Dedifferentiated amniotic fluid mesenchymal stem cell (primary cell): Measurements from ENCODE around the gene DSCAML1.

Experiments
- DNase-seq: peaks from one replicate; pipeline ENCODE4 v3.0.0-alpha.2; 2016; ENCODE audit errors: extremely low spot score

The DSCAML1 gene

DNA sequence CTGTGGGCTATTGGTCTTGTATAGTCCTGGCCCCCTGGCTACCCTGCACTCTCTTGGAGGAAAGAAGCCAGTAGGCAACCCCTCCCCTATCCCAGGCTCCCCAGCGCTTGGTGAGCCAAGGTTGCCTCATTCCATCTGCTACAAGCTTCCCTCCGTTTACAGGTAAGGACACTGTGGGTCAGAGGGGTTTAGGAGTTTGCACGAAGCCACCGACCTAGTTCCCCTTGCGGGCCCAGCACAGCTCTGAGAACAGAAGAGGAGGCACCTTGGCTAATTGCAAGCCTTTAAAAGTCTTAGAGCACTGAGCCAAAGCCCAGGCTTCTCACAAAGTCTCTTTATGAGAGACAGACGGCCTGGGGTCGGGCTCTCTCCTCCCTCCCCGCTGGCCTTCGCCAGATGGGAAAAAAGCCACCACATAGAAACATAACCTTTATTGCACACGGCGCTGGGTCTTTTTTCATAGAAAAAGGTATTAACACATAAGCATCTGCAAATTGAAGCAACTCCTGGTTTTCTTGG, 369.6 kb downstream of the DSCAML1 start:
- DNase-seq, result no peak

DNA sequence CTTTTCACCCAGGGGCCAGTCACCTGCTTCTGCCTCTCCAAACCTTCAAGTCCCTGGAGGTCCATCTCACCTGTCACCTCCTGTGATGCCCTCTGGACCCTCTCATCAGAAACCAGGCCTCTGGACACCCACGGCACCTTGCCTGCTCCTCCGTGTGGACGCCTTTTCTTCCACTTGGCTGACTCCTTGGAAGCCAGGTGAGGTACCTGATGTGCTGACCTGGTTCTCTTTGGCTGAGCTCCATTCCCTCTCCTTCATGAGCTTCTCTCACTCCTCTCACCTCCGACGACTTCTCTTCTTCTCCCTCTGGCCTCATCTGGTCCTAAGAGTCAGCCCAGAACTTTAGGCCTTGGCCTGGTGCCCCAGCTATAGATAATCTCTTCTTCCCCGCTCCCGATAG, 370.1 kb downstream of the DSCAML1 start:
- no peak for DNase-seq

DNA sequence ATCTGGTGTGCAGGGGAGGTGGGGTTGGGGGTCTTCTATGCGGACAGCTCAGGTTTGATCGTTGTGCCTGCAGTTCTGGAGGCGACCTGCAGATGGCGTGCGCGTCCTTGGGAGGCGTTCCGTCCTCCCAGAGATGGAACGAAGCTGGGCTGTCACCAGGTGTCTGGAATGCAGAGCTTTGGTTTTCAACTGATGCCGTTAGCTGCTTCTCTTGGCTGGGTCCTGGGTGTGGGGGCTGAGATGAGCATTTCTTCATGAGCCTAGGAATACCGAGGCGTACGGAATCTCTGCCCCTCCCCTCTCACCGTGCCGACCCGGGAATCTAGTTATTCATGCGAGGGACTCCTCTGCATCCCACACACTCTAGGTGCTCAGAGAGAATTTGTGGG, 370.7 kb downstream of the DSCAML1 start:
- DNase-seq, result peak; percentile 14

DNA sequence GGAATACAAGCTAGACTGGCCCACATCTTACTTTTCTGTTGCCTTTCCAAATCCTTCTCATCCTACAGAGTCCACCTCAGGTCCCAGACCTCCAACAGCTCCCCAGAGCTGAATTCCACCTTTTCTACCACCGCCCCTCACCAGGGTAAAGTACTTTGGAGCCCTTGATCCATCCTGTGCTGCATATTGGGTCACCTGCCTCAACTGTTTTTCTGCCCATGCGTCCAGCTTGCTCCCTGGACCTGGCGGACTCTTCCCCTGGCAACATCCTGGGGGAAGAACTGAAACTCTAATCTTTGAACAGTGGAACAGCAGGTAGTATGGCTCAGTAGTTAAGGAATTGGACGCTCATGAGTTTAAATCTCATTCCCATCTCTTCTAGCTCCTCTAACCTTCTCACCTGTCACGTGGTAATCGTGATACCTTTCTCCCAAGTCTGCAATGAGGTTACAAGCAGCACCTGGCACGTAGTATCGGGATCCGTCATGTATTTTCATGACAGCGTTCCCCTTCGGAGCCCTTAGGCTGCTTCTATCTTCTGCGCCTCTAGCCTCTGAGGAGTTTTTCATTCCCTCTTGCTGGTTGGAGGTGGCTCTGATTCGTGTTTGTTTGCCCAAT, 371.2 kb downstream of the DSCAML1 start:
- no peak for DNase-seq

DNA sequence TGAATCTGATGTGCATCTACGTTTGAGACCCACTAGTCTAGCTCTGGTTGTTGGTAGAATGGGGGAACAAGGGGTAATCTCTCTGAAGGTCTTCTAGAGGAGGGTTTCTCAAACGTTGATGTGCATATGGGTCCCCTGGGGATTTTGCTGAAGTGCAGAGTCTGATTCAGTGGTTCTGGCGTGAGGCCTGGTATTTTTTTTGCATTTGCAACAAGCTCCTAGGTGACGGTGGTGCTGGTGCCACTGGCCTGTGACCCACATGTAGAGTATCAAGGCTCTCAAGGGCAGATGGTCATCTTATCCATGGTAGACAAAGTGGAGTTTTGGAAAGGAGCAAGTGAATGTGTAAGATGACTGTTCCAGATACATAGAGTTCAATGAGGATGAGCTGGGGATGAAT, 372.2 kb downstream of the DSCAML1 start:
- DNase-seq, result no peak

DNA sequence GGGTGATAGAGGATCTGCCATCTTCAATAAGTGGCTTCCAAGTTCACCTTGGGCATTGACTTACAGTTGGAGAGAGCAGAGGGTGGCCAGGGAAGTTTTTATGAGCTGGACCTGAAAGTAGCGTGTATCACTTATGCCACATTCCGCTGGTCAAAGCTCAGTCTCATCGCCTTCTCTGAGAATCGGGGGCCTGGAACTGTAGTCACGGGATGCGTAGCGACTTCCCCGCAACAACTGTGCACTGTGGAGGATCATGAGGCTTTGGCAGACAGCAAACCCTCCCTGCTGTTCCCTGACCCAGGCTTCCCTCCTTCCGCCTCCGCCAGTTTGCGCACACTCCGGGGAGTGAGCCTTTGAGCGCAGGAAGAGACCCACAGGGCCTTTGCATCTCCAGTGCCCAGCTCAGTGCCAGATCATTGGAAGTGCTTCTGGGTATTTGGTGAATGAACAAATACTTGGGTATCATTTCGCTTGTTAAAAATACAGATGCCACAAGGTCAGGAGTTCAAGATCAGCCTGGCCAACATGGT, 373.9 kb downstream of the DSCAML1 start:
- DNase-seq, result no peak

DNA sequence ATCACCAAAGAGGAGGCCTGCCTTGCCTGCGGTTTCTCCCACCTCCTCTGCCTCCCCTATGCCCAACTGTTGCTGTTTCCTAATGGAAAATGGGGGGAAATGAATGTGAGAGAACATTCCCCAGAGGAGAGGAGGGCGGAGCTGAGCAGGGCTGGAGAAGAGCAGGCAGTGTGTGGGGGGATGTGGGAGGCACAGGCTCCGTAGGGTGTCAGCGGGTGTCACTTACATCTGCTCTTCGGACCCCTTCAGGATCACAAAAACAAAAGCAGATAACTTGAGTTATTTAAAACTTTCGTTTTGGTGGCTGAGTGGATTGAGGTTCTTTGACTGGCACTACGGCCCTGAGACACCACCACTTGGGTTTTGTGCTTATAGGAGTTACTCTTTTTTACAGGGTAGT, 375.5 kb downstream of the DSCAML1 start:
- DNase-seq, result no peak

DNA sequence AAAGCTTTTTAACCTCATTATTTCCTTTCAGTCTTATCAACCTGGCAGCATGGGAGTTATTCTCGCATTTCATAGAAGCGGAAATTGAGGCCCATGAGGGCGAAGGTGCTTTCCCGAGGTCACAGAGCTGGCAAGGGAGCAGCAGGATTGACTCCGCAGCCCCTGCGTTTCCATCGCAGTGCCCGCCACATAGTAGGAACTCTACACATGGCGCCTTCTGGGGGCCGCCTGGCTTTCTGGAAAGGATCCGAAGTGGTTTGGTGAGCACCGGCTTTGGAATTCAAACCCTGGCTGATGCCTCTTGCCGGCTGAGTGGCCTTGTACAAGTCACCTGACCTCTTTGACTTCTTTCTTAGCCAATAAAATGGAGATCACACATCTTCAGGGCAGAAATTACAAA, 376.0 kb downstream of the DSCAML1 start:
- no peak for DNase-seq

DNA sequence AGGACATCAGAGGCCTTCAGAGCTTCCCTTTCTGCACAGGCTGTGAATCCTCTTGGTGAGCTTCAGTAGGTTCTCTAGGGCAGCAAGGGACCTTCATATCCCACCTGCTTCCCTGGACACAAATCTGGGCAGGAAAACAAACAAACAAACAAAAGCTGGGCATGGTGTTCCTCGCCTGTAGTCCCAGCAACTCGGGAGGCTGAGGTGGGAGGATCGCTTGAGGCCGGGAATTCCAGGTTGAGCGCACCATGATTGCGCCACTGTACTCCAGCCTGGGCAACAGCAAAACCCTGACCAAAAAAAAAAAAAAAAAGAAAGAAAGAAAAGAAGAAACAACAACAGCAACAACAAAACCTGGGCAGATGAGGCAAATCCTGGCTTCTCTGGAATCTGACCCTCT, 376.4 kb downstream of the DSCAML1 start:
- no peak for DNase-seq

DNA sequence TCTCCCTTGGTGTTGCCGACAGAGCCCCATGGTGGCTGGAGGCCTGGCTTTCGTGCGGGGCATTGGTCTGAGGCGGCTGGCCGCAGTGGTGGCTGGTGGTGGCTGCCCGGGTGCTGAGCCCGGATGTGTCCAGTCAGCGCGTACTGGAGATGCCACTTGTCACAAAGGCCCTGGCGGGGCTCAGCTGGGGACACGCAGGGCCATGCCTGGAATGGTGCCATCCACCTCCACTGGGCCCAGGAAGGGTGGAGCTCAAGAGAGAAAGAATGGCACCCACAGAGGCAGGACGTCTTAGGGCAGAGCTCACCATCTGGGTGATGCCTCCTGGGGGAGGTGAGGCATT, 376.9 kb downstream of the DSCAML1 start:
- DNase-seq, result no peak

DNA sequence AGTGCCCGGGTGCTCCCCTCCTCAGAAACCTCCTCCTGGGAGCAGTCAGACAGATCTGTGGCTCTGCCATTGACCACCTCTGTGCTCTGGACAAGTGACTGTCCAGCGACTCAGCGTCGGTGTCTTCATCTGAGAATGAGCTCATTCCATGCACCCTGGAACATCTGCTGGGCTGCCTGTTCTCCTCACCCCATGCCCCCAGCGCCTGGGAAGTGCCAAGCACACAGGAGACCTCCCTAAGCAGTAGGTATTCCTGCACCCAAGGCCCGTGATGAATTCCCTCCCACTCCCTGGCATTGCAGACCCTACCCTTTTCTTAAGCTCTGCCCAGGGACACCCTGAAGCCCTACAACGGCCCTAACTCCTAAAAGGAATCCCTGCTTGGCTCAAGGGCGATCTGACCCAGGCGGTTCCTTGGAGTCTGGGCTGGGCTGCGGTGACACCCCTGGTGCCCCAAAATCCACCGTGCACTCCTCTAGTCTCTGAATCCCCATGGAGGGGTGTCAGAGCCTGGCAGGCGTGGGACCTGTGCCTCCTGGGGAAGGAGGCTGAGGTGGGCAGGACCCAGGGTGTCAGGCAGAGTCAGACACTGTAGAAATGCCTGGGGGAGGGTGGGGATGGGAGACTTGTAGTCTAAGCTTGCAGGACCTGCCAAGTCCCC, 377.4 kb downstream of the DSCAML1 start:
- DNase-seq, result no peak

DNA sequence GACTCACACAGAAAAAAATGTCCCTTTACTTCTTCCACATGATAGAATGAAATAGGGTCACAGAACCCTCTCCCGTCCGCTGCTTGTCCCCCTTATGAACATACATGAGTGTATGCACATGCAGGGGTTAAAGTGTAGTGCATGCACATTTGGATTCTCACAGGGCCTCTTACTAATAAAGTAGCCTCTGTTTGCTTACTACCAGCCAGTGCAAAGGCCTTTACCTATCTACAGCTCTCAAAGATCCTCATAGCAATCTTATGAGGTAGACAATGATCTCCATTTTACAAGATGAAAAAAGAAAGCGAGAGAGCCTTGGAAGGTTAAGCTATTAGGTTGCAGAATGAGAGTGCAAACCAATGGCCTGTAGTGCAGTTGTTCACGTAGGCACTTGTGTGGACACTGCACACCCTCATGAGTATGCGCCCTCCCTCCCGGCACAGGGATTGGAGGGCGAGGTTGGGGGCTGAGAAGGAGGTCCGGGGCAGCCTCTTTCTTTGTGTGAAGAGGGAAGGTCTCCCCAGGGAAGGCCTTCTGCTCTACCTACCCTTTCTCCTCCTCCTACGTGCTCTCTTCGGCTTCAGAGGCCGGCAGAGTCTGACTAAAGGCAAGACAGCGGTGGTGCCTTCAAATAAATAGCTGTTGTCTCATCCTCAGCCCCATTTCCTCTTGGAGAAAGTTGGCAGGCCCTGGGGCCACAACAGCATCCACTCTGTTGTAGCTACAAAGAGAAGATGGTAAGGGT, 378.1 kb downstream of the DSCAML1 start:
- DNase-seq, result no peak

DNA sequence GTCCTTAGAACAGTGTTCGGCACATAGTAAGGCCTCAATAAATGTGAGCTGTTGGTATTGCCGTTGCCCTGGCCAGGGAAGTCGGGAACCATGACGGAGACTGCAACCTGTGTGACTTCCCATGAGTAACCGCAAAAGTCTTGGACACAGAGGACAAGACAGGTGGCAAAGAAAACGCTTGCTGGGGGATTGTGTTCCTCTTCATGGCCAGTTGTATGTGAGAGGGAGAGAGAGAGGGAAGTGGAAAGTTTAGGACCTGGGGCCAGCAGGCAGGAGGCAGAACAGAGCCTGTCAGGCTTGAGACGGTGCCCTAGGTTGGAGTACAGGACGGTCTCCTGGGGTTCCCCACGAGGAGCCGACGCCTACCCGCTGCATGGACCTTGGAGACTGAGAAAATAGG, 379.2 kb downstream of the DSCAML1 start:
- no peak for DNase-seq

DNA sequence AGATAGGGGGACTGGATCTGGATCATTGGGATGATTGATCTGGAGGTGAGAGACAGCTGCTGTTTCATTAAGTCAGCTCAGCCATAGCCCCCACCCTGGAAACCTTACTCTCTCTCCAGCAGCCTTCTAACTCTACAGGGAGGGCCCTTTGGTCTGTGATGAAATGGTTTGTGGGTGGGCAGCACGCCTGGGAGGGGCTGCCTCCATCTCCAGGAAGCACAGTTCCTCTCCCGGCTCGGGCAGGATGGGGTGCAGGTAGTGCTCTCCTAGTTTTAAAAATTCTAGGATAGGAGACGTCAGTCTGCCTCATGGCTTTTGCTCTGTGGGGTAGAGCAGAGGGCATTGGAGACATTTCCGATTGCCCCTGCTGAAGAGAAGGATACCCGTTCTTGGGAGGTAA, 379.7 kb downstream of the DSCAML1 start:
- DNase-seq, result no peak

DNA sequence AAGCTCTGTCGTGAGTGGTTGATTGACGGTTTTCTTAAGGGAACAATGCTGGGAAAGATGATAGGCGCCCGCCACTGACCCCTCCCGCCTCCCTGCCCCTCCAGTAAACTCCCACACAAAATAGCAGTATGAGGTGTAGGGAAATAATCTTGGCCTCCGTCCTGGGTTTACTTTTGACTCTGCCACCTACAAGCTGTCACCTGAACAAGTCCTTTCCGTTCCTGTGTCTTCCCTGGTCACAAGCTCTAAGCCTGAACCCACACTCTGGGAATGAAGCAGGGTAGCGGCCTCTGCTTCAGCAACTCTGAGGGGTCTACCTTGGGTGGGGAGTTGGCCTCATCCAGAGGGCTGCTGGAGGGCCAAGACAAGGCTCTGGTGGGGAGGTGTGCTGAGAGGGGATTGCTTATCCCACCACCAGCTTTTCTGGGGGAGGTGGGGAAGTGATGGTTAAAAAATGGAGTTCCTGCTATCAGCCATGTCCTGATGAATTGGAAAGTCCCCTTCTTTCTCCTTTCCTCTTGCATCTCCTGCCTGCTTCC, 381.6 kb downstream of the DSCAML1 start:
- DNase-seq, result no peak

DNA sequence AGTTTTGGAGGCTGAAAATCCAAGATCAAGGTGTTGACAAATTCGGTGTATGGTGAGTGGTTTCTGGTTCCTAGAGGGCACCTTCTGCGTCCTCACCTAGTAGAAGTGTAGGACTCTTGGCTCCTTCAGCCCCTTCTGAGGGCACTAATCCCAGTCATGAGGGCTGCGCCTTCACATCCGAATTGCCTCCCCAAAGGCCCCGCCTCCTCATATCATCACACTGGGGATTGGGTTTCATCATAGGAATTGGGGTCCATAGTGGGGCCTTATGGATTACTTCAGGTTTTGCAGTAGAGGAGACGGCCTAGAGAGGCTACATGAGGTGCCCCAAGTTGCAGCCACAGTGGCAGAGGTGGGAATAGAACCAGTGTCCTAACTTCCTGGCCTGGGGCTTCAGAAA, 382.3 kb downstream of the DSCAML1 start:
- DNase-seq, result no peak

DNA sequence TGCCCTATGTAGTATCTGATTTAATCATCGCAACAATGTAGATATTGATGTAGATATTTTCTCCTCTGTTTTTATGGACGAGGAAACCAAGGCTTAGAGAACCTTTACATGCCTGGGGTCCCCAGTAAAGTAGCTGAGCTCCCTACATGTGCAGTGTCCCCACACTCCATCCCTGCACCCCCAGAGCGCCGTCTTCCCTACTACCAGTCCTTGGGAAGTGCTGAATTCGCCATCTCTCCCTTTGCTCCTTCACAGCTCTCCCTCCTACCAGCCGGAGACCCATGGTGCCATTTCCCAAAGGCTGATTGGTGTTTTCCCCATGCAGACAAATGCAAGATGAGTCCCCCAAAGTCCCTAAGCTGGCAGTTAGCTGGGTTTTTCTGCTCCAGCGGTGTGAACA, 383.4 kb downstream of the DSCAML1 start:
- DNase-seq, result no peak

DNA sequence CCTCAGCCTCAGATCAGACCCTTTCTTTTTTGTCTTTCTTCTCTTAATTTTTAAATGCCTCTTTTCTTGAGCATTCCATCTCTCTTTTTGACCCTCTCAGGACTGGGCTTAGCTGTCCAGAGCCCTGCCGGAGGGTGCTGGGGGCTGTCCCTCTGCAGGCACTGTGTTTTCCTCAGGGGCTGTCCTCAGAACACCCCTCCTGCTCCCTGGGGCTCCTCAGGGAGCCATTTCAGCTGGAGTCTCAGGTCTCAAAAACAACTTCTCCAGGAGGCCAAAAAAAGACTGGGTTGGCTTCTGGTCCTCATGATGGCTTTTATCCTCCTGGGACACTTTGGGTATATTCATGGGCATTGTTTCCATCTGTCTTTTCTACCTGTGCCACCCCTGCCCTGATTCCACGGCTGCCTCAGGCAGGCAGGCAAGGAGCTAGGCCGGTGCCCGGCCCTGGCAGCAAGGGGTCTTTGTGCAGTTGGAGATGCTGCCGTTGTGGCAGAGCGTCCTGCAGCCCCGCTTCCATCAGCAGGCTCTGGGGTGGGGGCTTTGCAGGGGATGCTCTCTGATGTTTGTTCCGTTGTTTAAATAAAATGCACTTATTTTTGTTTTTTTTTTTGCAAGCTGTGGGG, 384.3 kb downstream of the DSCAML1 start:
- DNase-seq, result no peak

DNA sequence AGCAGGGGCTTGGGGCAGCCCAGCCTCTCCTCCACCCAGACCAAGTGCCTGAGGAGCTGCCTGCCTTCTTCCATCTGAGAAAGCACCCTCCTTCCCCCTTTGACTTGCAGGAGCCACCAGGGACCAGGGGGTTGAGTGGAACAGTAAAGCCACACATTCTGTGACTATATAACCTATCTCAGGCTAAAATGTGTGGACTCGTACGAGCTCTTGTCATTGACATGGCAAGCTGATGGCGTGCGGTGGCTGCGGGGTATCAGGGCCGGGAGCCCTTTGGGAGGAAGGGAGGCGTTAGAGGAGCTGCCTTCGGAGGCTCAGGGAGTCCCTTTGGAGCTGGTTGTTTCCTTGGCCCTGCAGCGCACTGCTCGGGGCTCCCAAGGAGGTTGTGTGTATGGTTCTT, 384.8 kb downstream of the DSCAML1 start:
- DNase-seq, result no peak

DNA sequence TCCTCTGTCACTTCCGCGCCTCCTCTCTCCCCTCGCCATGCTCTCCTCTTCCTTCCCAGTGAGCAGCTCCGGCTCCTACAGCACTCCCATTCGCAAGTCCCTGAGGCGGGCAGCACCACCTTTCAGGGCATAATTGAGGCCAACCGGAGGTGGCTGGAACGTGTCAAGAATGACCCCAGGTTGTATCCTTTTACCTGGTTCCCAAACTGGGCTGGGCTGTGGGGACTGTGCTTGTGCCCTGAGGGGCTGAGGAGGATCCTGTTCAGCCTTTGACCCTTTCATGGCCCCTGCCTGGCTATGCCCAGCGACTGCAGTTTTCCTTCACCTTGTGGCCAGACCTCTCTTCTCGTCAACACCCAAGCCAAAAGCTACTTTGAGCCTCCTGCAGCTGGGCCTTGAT, 385.3 kb downstream of the DSCAML1 start:
- no peak for DNase-seq

DNA sequence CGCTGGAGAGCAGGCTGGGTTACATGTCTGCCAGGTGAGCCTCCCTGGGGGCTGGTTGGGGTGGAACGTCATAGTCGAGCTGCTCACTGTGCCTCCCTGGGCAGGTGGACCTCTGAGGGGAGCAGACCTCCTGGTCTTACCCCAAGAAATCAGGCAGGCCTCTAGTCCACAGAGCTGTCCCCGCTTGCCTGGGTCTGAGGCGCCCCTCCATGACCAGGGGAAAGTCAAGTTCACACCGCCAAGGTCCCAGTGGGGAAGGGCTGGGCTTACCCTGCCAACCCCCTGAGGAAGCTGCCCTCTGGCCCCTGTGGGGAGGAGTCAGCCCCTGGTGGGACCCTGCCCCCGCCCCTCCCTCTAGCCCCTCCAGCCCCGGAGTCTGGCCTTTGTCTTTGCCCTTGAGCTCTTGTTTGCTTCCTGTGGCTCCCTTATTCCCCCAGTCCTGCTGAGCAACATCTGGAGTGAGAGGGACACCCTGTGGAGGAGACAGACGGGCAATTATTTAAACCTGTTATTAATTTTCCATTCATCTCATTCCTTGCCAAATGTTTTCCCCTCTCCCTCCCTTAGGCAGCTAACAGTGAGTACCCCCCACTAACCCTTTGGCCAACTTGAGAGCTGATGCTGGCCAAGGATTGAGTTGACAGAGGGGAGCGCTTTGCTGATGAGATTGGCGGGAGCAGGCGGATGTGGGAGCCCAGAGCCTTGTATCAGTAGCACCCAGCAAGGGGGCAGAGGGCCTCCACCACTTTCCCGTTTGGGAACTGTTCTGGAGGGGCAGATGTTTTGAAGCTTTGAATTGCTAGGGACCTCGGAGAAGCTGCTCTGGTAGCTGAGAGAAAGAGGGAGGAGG, 385.9 kb downstream of the DSCAML1 start:
- no peak for DNase-seq
